Superior temporal gyrus (tissue), 1 donor: ENCODE data around the gene FBXW7.

Experiments used
- DNase-seq: peaks from one replicate; pipeline ENCODE4 v3.0.0-alpha.2; 2016; ENCODE audit errors: extremely low spot score

The FBXW7 gene

DNA sequence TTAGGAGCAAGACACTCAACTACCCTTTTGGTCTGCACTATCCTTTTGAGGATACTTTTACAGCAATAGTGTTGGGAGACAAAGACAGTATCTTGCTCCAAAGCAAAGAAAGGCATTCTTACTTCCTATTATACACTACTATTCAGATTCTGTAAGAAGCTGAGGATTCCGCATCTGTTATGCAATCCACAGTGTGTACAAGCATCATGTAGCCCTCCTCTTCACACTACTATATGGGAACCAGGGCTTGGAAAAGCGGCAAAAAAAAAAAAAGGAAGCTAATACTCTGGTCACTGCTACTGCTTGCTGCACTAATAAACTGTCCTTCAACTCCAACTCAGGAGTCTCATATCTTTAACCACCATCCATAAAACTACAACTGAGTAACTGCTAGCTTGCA lies 59.1 kb downstream of the FBXW7 start:
- no peak for DNase-seq

DNA sequence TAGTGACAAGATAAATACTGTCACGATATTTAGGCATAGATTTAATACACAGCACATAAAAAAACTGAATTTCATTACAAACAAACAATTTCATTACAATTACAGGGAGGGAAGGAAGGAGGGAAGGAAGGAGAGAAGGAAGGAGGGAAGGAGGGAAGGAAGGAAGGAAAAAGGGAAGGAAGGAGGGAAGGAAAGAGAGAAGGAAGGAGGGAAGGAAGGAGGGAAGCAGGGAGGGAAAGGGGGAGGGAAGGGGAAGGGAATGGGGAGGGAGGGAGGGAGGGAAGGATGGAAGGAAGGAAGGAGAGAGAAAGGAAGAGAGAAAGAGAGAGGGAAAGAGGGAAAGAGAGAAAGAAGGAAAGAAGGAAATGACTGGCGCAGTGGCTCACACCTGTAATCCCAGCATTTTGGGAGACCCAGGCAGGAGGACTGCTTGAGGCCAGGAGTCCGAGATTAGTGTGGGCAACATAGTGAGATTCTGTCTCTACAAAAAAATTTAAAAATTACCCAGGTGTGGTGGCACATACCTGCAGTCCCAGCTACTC lies 64.6 kb downstream of the FBXW7 start:
- no peak for DNase-seq

DNA sequence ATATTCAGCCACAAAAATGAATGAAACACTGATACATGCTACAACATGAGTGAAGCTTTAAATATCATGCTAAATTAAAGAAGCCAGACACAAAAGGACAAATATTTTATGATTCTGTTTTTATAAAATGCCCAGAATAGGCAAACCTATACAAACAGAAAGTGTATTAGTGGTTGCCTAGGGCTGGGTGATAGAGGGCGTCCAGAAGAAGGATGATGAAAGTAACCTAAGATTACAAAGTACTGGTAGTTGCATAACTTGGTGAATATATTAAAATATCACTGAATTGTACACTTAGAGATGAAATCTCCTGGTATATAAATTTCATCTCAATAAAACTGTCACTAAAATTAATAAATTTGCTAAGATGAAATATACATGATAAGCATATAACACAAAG lies 67.5 kb downstream of the FBXW7 start:
- no peak for DNase-seq

DNA sequence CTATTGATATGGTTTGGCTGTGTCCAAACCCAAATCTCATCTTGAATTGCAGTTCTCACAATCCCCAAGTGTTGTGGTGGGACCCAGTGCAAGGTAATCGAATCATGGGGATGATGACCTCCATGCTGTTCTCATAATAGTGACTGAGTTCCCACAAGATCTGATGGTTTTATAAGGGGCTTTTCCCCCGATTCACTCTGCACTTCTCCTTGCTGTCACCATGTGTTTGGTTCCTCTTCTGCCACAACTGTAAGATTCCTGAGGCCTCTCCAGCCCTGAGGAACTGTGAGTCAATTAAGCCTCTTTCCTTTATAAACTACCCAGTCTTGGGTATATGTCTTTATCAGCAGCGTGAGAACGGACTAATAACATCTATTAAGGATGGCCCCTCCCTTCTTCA lies 68.8 kb downstream of the FBXW7 start:
- no peak for DNase-seq

DNA sequence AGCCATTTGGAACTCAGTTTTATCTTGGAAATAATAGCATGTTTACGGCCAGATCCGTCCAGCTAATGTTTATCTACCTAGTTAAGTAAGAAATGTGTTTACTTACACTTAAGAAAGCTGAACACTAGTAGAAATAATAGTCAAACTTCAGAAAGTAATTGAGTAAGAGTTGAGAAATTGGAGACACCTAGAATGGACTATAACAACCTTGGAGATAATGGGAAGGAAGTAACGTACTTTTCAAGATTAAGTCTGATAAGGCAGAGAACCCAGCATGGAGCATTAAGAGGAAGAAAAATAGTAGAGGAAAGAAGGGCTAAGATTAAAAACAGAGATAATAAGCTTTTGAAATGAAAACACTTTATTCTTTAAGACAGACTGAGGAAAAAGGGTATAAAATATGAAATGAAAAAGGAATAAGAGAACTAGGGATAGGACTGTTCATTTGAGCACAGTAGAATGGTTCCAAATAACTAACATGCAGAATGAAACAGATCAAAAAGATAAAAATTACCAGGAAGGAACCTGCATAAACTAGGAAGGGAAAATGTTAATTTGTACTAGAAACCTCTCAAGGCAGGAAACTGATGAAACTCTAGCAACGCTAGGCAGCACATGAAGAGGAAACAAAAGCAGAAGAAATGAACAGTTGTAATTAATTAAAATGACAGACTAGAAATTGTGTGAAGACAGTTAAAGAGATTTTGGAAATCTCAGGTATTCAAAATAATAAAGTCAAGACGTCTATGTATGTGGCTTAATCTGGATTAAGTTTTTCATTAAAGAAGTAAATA lies 71.7 kb downstream of the FBXW7 start:
- no peak for DNase-seq

DNA sequence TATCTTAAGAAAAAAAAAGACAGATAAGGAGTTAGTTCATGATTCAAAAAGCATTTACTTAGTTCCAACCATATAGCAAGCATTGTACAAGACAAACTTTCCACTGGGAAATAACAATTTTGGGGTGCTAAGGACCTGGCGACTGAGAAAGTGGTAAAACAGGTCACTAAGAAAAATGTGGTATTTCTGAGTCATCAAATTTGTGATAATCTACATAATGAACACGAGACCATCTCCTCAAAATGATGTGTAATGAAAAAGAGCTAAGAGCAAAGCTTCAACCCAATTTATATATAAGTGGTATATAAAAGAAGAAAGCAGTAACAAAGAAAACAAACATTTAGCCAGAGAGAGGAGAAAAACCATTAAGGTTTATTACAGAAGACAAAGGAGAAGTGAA lies 72.3 kb downstream of the FBXW7 start:
- no peak for DNase-seq

DNA sequence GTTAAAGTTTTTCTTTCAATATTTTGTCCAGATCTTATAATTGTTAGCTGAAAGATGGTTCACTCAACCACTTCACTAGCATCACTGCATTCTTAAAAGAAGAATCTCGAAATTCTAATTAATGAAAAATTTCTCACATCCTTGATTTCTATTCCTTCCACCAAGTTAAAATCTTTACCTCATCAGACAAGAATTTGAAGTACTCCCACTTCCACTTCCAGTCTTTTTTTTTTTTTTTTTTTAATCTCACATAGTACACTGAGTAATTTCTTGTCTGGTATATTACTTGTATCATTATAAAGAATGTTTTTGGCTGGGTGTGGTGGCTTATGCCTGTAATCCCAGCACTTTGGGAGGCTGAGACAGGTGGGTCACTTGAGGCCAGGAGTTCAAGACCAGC lies 73.2 kb downstream of the FBXW7 start:
- DNase-seq: no peak

DNA sequence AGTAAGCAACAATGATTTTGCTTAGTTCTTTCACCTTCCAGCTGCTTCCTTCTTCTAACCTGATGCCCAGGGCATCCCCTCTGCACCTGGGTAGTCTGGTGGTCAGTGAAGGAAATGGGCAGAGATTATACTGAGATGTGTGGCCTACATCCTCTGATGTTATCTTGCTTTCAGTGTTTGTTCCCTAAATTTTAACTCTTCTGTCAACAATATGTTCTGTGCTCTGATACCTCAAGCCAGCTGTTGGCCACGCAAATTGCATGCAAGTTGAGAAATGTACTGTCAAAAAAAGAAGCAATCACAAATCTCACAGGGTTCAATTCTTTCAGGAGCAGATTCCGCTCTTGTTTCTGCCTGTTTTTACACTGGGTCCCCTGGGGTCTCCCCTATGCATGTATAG lies 73.8 kb downstream of the FBXW7 start:
- DNase-seq: no peak

DNA sequence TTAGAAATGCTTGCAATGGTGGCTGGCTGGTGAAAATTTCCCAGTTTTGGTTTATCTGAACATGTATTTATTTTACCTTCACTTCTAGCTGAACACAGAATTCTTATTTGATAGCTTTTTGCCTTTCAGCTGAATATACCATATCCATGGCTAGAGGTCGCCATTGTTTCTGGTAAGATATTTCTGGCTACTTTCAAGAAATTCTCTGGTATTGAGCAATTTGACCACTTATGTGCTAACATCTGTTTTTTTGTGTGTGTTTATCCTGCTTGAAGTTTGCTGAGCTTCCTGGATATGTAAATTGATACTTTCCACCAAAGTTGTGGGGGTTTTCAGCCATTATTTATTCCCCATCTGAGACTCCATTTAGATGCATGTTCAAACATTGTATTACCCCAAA lies 75.4 kb downstream of the FBXW7 start:
- DNase-seq: no peak

DNA sequence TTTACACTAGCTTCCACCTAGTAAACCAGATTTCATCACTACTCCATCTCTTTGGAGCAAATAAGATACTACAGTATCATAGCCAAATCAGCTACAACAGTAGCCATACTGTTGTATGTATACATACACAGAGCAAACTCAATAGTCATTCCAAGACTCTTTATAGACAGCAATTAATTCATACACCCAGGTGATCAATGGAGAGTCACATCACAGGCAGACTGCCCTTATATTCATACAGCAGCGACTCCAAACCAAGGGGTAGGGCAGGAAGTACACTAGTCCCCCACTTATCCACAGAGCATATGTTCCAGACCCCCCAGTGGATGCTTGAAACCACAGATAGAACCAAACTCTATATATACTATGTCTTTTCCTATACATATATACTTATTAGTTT lies 76.6 kb downstream of the FBXW7 start:
- no peak for DNase-seq

DNA sequence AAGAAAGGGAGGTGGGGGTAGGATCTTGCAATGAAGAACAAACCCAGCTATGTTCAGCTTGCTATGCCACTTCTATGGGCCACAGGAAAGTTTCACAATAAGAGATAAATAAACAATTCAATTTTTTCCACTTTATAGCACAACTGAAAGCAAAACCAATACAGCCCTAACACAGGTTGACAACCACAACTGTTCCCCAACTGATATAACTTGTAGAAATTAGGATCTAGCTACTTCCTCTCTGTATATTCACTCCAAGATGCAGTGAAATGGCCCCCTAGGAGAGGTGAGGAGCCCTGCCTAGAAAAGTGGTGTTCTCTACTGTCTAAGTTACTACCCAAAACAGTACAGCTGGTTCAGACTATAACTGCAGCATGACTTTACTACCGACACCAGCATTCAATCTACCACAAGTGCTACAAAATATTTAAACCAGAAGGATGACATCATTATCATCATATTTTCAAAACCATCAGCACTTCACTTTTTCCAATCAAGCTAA lies 77.0 kb downstream of the FBXW7 start:
- no peak for DNase-seq

DNA sequence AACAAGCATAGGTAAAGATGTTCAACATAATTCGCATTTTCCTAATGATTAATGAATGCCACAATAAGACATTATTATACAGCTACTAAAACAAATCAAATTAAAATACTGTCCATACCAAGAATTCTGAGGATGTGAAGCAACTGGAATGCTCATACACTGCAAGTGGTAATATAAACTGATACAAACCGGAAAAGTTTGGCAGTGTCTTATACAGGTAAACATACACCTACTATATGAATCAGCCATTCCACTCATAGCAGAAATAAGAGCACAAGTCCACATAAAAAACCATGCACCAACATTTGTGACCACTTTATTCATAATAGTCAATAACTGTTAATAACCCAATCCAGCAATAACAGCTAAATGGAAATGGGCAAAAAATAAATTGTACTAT lies 79.3 kb downstream of the FBXW7 start:
- DNase-seq: no peak

DNA sequence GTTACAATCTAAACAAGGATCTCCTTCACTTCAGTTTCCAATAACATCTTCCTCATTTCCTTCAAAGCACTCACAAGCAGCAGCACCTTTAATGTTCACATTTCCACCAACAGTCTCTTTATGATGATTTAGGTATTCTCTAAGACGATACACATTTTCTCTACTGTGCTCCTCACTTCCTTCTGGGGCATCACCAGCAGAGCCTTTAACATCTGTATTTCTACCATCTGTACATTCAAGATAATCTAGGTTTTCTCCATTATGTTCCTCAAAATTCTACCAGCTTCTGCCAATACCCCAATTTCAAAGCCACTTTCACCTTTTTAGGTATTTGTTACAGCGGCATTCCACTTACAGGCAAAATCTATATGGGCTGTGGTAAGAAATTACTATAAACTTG lies 80.6 kb downstream of the FBXW7 start:
- no peak for DNase-seq

DNA sequence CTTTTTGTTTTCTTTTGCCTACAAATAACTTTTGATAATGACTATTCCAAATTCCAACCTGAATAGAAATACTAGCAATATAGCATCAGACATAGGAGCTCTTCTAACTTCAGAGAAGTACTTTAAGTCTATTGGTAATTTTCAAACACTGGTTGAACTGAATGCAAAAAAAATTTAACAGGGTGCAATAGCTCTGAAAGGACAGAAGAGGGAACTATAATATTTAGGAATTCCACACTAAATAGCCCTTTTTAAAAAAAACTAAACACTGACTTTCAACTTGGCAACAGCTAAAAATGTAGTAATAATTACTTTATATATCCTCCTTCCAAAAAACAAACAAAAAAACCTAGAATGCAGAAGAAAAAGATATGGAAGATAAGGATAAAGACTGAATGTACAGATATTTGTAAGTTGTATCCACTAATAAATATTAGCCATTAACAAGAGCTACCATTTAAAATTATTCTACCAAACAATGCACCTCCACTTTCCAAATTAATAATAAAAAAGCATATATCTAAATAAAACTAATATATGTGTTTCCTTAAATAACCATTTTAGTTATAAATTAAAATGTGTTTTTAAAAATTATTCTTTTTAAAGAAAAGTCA lies 81.4 kb downstream of the FBXW7 start:
- peak; percentile 66 for DNase-seq

DNA sequence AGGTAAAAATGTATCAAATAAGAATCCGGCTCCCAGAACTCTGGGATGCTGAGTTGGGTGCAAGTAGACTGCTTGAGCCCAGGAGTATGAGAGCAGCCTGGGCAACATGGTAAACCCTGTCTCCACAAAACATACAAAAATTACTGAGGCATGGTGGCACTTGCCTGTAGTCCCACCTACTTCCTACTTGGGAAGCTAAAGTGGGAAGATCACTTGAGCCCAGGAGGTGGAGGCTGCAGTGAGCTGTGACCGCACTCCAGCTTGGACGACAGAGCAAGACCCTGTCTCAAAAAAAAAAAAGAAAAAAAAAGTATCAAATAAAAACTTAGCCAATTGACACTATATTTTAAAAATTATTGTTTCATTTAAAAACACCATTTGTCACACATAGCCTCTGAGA lies 84.4 kb downstream of the FBXW7 start:
- no peak for DNase-seq

DNA sequence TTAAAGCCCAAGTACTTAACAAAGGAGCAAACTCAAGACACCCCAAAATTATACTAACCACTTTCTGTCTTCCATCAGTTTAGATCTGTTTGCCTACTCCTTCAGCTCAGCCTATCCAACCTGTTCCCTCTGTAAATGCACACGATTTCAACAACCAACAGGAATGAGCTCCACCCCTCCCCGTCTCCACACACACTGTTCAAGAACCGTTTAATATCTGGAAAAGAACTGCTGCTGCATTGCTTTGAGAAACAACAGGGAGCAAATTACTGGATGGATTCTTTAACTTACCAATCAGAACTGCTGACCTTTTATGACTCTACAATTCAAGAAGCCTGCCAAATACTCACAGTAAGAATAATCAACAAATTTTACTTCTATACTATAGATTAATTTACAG lies 87.0 kb downstream of the FBXW7 start:
- DNase-seq: no peak

DNA sequence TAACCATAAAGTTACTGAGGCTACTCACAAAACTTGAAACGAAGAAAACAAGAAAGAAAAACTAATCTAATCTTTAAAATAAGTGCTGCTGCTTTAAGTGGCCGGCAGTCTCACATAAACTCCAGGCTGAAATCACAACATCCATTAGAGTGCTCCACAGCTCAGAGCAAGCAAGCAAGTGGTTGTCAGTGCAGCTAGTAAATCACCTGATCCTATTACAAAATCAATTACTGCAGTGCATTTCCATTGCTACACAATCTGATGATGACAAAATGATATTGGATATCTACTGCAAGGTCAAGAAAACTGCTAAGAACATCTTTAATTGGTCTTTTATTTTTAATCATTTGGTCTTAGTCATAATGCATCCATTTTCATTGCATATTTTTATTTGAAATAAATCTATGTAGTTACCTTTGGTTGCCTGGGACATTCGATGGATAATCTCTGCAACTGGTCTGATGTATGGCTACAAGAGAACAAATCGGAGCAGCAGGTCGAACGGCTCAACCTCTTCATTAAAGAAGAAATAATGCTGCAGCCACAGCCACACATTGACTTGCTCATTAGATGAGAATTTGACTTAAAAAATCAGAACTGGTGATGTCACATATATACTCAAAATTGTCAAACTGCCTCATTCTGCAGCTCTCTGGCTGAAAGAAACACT lies 87.7 kb downstream of the FBXW7 start:
- no peak for DNase-seq

DNA sequence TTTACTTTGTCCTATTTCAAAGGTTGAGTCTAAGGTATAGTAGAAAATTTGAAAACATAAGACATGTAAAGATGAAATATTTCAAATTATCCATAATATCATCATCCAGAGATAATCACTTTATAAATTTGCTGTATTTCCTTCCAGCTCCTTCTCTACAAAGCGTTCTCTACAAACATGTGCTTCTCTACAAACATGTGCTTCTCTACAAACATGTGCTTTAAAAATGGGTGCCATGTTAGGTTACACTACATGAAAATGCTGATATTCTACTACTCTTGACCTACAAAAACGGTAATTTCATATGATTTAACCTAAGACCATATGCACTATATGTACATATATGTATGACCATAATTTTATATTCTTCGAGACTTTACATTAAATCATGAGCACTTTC lies 92.0 kb downstream of the FBXW7 start:
- DNase-seq: no peak

DNA sequence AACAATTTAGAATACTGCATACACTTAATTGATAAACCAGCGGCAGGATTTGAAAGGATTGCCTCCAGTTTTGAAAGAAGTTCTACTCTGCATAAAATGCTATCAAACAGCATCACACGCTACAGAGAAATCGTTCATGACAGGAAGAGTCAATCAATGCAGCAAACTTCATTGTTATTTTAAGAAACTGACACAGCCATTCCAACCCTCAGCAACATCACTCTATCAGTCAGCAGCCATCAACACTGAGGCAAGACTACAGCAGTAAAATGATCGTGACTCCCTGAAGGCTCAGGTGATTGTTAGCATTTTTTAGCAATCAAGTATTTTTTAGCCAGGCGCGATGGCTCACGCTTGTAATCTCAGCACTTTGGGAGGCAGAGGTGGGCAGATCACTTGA lies 98.3 kb downstream of the FBXW7 start:
- DNase-seq: no peak

DNA sequence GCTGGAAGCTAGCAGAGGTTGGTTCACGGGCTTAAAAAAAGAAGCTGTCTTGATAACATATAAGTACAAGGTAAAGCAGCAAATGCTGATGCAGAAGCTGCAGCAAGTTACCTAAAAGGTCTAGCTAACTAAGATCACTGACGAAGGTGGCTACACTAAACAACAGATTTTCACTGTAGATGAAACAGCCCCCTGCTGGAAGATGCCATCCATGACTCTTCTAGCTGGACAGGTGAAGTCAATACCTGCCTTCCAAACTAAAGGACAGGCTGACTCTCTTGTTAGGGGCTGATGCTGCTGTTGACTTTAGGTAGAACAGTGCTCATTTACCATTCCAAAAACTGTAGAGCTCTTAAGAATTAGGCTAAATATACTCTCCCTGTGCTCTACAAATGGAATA lies 99.5 kb downstream of the FBXW7 start:
- no peak for DNase-seq

DNA sequence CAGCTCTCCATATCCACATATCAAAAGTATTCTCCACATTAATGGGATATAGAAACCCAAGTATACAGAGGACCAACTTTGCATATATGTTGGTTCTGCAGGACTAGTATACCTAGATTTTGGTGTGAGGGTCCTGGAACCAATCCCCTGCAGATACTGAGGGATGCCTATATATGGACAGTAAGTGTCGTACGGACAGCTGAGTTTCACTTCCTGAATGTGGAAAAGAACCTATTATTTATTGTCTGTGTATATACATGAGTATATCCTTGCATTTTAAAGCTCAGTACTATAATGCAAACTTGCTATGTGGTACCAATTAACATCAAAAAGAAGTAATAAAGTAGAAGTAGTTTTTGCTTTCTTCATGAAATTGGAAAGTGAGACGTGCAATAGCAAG lies 101.9 kb downstream of the FBXW7 start:
- no peak for DNase-seq

DNA sequence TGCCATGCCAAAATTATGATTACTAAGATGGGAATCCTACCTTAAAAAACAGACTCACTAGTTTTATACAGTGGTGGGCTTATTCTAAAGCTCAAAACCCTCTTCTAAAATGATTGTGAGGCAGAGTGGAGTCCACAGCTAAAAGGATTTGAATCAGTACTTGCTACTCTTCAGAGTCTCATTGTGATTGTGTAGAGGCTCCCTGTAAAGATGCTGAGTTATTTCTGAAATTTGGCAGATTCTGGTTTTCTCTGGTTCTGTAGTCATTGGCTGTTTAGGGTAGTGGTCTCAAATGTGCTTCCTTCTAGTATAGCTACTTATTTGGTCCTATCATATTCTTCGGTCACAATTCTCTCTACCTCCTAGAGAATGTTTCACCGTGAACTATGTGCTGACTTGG lies 104.1 kb downstream of the FBXW7 start:
- DNase-seq: no peak

DNA sequence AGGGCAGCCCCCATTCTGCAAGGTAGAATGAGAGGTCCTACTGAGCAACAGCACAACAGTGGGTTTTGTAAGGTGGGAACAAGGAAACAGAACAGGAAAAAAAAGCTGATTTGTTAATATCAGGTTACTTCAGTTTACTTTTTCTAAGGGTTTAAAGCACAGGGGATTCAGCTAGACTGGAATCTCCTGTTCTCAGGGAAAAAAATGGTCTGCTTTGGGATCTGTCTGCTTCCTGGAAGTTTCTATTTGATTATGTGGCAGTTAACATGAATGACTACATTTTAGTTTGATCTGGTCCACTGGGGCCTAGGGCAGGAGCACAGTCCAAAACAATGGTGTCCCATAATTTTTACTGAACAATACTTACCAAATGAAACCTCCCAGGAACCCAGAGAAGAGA lies 104.6 kb downstream of the FBXW7 start:
- no peak for DNase-seq
